Sigmoid colon (tissue), 7 donors: Measurements from ENCODE around the gene MRPS18A. TPM values are rescaled to one million over a fixed set of nuclear protein-coding genes. Genes with fewer than 3 reads are reported as not detected.

Experiments used
- DNase-seq: peaks from one replicate; pipeline ENCODE4 v3.0.0-alpha.2; 2019
- H3K27ac ChIP-seq, 4 donors: fragments of 200-600 bp; sonication (generic); one replicate each; pipeline ENCODE4 v1.5.1; 2016 to 2019; ENCODE audit warnings: mild to moderate bottlenecking in 1 of 4
- H3K27me3 ChIP-seq, 3 donors: fragments of 200-600 bp; sonication (generic); one replicate each; pipeline ENCODE4 v1.5.1; 2019; ENCODE audit warnings: mild to moderate bottlenecking in 1 of 3
- H3K36me3 ChIP-seq, 4 donors: fragments of 200-600 bp; sonication (generic); one replicate each; pipeline ENCODE4 v1.5.1; 2016 to 2019
- H3K4me1 ChIP-seq, 4 donors: fragments of 200-600 bp; sonication (generic); one replicate each; pipeline ENCODE4 v1.5.1; 2017 to 2019
- H3K4me3 ChIP-seq, 4 donors: fragments of 200-600 bp; sonication (generic); one replicate each; pipeline ENCODE4 v1.5.1; 2017 to 2019; ENCODE audit warnings: mild to moderate bottlenecking in 2 of 4, moderate library complexity in 1 of 4
- H3K9me3 ChIP-seq, 4 donors: fragments of 200-600 bp in 3 of 4; sonication (generic) in 3 of 4; one replicate each; pipeline versions ENCODE4 v1.5.1 to v1.6.1; 2013 to 2019
- EP300 ChIP-seq, 4 donors: sonication (generic); formaldehyde crosslinking; IDR thresholded peaks; one replicate each; pipeline ENCODE4 v1.6.1; 2017; ENCODE audit warnings: antibody characterized with exemption in 4 of 4
- POLR2A ChIP-seq, 2 donors: fragments of 450-650 bp; IDR thresholded peaks; one replicate each; pipeline ENCODE4 v1.6.1; 2016; ENCODE audit warnings: antibody characterized with exemption in 2 of 2, mild to moderate bottlenecking in 2 of 2, moderate library complexity in 2 of 2
- POLR2AphosphoS5 ChIP-seq, 4 donors: sonication (generic); formaldehyde crosslinking; IDR thresholded peaks; one replicate each; pipeline ENCODE4 v1.6.1; 2017; ENCODE audit warnings: antibody characterized with exemption in 4 of 4
- WGBS, 2 donors: extraction: QIAGEN DNeasy Blood & Tissue Kit; methylation state at CpG; one replicate each; pipeline ENCODE4 v1.1.7; 2013; 5-methylcytosine and 5-hydroxymethylcytosine counted together
- intact Hi-C: fragments of 100-400 bp; cut with DNase I; formaldehyde crosslinking; loops from one replicate; pipeline ENCODE4 v1.15.1; 2023
- polyA plus RNA-seq, 3 donors: library from polyadenylated mRNA; stranded (reverse); fragments of 200-250 nt; gene quantifications; one replicate each; pipeline ENCODE4 v1.2.3, GENCODE V29; 2013
- total RNA-seq, 4 donors: library from RNA; depleted of rRNA; stranded (reverse); fragments of >200 nt; gene quantifications; one replicate each; pipeline ENCODE4 v1.1.0, GENCODE V29; 2016
- TF ChIP-seq, protein P1 (sequence below), 4 experiments: fragments of 450-650 bp in 3 of 4; fragments of 200-600 bp in 1 of 4; IDR thresholded peaks; one replicate each; pipeline ENCODE4 v1.5.1; 2016 to 2019; ENCODE audit warnings: antibody characterized with exemption in 4 of 4, mild to moderate bottlenecking in 3 of 4, moderate library complexity in 2 of 4
- donor health status: healthy with polysubstance abuse.
- donor health status: Bipolar disorder and iron deficiency.
- donor health status: healthy.

Gene MRPS18A
- total and polyA plus RNA-seq, 7 donors: 28.8 to 93.2 (median 43.9) TPM

DNA sequence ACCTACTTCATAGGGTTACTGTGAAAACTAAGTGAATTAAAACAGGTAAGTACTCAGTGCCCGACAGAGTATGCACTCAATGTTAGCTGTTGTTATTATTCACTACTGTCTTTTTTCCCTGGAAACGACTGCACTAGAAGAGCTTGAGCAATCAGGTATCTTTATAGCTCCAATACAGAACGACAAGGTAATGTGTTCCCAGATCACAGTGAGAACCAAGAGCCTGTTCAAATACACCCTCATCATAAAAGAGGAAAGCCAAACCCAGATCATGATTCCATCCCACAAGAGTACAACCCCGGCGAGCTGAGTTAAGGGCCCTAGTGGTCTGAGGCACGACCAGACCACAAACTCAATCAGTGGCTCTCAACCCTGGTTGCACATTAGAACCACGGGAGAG, 9.8 kb downstream of the MRPS18A start:
- Histone ChIP-seq H3K36me3 (peaks cover 43 to 82% (median 55%) of the 10 kb centered on the region in 4 donors), H3K9me3 (no peaks in the 10 kb centered on the region), H3K4me1 (peaks cover 0 to under 1% (median 0%) of the 10 kb centered on the region in 4 donors), H3K27me3 (no peaks in the 10 kb centered on the region), H3K27ac (no peak overlapping the region), H3K4me3 (no peak overlapping the region)
- TF ChIP-seq POLR2A (IDR thresholded peaks at IDR 0.05) (no peak), POLR2AphosphoS5 (IDR thresholded peaks at IDR 0.05) (no peak), EP300 (IDR thresholded peaks at IDR 0.05) (no peak)
- TF ChIP-seq, protein P1, sequence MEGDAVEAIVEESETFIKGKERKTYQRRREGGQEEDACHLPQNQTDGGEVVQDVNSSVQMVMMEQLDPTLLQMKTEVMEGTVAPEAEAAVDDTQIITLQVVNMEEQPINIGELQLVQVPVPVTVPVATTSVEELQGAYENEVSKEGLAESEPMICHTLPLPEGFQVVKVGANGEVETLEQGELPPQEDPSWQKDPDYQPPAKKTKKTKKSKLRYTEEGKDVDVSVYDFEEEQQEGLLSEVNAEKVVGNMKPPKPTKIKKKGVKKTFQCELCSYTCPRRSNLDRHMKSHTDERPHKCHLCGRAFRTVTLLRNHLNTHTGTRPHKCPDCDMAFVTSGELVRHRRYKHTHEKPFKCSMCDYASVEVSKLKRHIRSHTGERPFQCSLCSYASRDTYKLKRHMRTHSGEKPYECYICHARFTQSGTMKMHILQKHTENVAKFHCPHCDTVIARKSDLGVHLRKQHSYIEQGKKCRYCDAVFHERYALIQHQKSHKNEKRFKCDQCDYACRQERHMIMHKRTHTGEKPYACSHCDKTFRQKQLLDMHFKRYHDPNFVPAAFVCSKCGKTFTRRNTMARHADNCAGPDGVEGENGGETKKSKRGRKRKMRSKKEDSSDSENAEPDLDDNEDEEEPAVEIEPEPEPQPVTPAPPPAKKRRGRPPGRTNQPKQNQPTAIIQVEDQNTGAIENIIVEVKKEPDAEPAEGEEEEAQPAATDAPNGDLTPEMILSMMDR (IDR thresholded peaks at IDR 0.05): no peak
- 21 to 56% methylated on average over 7 of the region's 7 CpGs for WGBS, 2 donors
- no peak for DNase-seq
- intact Hi-C loops: no loop called here

DNA sequence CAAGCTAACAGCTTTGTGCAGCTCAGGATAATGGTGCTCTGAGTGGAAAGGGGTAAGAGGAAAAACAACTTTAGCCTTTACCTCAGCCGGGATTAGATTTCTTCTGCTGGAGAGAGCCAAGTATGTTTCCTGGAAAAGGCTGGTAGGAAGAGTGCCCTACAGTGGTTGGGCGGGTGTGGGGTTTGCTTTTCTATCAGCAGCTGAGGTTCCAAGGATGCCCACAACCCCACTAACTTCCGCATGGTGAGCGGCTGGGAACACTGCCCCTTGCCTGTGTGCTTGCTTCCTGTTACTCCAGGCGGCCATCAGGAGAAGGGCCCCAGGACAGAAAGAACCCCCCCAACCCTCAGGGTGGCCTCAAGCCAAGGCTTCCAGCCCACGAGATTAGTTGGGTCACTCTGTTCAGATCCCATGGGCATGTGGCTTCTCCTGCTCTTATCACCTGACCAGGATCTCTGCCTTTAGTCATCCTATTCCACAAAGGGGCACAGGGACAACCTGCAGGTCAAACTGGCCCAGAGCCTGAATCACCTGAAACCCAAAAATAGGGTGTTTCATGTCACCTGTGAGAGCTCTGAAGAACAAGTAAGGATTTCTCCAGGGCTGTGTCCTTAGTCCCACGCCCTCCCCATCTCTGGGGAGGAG, 10.5 kb downstream of the MRPS18A start:
- intact Hi-C loops: no loop called here
- no peak for DNase-seq
- TF ChIP-seq POLR2AphosphoS5 (IDR thresholded peaks at IDR 0.05) (no peak), POLR2A (IDR thresholded peaks at IDR 0.05) (no peak), EP300 (IDR thresholded peaks at IDR 0.05) (no peak)
- TF ChIP-seq, protein P1 (IDR thresholded peaks at IDR 0.05): no peak
- Histone ChIP-seq H3K36me3 (peaks cover 43 to 89% (median 58%) of the 10 kb centered on the region in 4 donors), H3K27ac (no peak overlapping the region), H3K9me3 (no peaks in the 10 kb centered on the region), H3K4me1 (peaks cover 0 to 7% (median 0%) of the 10 kb centered on the region in 4 donors), H3K4me3 (no peak overlapping the region), H3K27me3 (no peaks in the 10 kb centered on the region)
- WGBS, 2 donors: 72 to 88% methylated on average over 7 of the region's 7 CpGs

DNA sequence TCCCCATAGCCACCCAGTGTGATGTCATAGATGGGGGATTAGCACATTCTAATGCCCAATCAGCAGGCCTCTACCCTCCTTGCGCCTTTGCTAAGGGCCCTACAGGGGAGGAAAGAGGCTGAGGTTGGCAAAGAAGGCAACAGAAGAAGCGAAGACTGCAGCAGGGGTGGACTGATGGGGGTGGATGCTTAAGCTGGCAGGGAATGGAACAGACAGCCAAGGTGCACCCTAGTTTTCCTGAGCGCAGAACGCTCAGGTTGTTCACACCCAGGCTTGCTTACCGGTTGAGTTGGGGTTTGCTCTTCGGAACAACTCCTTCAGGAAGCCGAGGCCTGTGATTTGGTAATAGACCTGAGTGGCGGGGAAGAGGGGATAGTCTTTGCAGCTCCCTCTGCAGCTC, 12.7 kb downstream of the MRPS18A start:
- H3K9me3 ChIP-seq: no peaks in the 10 kb centered on the region
- peaks cover 39 to 93% (median 65%) of the 10 kb centered on the region in 4 donors for H3K36me3 ChIP-seq
- DNase-seq: no peak
- WGBS, 2 donors: 97% methylated on average over 8 of the region's 8 CpGs
- H3K4me3 ChIP-seq: no peak overlapping the region
- intact Hi-C loops: no loop called here
- no peak for TF ChIP-seq EP300 (IDR thresholded peaks at IDR 0.05)
- TF ChIP-seq POLR2AphosphoS5 (IDR thresholded peaks at IDR 0.05): no peak
- TF ChIP-seq, protein P1 (IDR thresholded peaks at IDR 0.05): no peak
- TF ChIP-seq POLR2A (IDR thresholded peaks at IDR 0.05): no peak
- peaks cover 0 to 10% (median 3%) of the 10 kb centered on the region in 4 donors for H3K4me1 ChIP-seq
- H3K27ac ChIP-seq: no peak overlapping the region
- no peaks in the 10 kb centered on the region for H3K27me3 ChIP-seq

DNA sequence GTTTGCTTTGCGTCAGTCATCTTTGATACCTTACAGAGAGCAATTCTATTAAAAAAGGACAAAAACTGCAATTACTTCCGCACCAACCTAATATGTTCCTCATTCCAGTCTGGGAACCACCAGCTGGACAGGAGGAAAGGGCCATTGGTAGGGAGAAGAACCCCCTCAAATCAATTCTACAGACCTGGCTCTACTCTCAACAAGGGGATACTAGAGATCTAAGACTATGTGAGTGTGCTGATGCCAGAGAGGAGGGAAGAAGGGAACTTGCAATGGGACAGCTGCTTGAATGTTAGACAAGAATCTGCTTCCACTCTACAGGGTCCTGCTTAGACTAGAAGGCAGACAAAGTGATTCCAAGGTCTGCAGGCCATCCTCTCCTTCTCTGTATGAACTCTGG, 13.3 kb downstream of the MRPS18A start:
- intact Hi-C loops: no loop called here
- H3K4me3 ChIP-seq: no peak overlapping the region
- no peaks in the 10 kb centered on the region for H3K27me3 ChIP-seq
- TF ChIP-seq POLR2AphosphoS5 (IDR thresholded peaks at IDR 0.05): no peak
- no peak for TF ChIP-seq EP300 (IDR thresholded peaks at IDR 0.05)
- TF ChIP-seq, protein P1 (IDR thresholded peaks at IDR 0.05): no peak
- TF ChIP-seq POLR2A (IDR thresholded peaks at IDR 0.05): no peak
- H3K36me3 ChIP-seq: peaks cover 39 to 86% (median 64%) of the 10 kb centered on the region in 4 donors
- 95 to 98% methylated on average over 2 of the region's 2 CpGs for WGBS, 2 donors
- H3K27ac ChIP-seq: no peak overlapping the region
- H3K4me1 ChIP-seq: peaks cover 0 to 17% (median 10%) of the 10 kb centered on the region in 4 donors
- no peak for DNase-seq
- H3K9me3 ChIP-seq: no peaks in the 10 kb centered on the region
